HK-2 (cell line): Measurements from ENCODE around the gene MAP2K5.

Experiments
- DNase-seq: peaks from one replicate; pipeline ENCODE4 v3.0.0-alpha.2; 2018; ENCODE audit not compliant: unreplicated experiment

MAP2K5 gene

DNA sequence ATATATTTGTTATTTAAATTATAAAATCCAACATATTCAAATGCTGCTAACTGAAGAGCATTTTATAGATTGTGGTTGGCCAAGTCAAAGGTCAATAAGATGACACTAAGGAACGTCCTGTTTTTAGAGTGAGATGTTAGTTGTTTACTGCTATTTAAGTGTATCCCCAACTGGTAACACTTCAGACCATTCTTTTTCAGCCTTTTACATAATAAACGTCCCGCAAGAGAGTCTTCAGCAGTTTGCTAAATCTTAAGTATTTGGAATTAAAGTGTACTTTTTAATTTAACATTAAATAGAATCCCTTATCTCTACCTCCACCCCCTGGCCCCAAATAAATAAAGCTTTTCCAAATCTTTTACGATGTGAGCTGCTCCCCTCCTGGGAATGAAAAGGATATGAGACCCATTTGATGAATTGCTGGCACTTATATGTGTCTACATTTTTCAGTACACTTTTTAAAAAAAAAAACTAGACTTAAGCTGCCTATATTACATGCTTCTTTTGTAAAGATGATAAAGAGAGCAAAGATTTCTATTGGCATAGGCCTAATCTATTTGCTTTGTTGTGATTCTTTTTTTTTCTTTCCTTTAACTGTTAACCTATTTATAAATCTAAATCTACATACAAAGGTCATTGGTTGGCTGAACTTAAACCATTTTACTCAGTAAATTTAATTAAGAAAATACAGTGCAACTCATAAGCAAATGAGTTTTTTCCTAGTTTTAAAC is 181.0 kb downstream of the MAP2K5 start:
- no peak for DNase-seq

DNA sequence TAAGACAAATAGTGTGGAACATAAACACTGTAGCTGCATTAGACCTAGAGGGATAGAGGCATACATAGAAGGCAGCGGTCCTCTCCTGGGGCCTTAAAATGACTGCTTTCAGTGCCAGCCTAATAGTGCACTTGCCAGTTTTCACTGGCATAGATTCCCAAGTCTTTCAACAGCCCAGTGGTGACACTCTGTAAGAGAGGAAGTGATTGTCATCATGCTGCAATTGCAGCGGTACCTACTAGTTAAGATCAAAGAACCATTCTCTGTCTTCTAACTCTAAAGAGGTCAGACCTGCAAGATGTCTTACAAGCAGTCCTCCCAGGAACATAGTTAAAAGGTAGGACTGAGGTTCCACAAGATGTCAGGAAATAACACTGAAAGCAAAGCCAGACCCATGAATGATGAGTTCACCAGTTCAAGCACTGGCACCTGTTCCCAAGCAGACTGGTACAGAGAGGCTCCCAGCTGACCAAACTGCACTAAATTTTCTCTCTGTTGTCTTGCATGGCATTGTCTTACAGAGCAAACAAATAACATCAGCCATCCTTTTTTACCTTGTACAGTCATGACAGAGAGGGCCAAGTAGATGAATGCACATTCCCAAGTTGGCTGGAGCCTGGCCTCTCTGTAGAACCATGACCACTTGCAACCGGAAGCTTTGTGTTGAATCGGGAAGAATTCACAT is 182.3 kb downstream of the MAP2K5 start:
- DNase-seq: no peak

DNA sequence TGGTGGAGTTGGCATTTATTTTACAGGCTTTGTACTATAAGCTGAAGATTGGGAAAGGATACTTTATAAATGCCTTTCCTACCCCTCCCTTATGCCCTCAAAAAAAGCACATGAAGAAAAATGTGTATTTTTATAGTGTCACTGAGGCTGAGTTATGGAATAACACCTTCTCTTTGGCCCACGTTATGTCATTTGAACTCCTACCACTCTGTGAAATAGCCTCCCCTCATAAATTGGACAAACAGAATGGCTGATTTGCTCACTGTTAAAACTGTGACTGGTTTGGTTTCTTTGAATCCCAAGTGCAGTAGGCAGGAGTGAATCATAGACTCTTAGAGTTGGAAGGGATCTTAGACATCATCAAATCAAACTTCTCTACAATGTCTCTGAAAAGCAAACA is 187.6 kb downstream of the MAP2K5 start:
- DNase-seq: no peak

DNA sequence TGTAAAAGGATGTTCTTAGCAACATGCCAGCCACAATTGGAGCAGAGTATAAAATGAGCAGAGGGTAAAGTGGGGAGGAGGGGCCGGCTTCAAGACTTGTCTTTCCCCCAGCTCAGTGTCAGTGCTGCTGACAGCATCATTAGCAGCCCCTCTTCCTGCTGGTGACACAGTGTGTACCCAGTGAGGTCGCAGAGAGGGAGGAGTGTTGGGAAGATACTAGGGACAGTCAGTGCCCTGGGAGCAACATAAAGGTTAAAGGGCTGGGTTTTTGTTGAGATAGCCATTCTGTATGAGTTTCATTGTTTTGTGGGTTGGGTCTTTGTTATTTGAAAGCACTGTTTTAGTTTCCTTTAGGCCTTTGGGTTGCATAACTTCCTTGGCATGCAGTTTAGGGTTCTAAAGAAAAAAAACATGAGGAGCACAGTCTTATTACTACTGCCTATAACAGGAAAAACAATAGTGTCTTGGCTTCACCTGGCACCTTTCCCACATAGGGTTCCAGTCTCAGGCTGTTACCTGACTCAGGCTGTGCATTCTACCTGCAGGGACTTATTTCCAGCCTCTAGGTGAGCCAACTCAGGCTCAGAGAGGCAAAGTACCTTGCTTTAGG is 188.7 kb downstream of the MAP2K5 start:
- no peak for DNase-seq

DNA sequence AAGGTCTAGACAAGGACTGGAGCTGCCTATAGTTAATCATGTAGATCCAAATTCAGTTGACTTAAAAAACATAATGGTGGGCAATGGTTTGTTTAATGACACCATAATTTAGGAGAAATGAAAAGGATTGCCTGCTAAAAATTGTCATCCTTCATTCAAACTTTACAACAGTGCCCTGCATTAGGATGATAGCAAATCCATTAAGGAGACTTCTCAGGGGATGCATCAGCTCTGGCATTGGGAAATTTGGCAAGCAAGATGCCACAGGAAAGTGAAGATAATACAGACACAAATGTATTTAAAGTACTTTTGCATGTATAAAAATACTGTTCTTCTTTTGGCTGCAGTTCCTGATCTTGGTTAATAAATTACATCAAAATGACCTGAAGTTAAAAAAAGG is 189.7 kb downstream of the MAP2K5 start:
- DNase-seq: no peak

DNA sequence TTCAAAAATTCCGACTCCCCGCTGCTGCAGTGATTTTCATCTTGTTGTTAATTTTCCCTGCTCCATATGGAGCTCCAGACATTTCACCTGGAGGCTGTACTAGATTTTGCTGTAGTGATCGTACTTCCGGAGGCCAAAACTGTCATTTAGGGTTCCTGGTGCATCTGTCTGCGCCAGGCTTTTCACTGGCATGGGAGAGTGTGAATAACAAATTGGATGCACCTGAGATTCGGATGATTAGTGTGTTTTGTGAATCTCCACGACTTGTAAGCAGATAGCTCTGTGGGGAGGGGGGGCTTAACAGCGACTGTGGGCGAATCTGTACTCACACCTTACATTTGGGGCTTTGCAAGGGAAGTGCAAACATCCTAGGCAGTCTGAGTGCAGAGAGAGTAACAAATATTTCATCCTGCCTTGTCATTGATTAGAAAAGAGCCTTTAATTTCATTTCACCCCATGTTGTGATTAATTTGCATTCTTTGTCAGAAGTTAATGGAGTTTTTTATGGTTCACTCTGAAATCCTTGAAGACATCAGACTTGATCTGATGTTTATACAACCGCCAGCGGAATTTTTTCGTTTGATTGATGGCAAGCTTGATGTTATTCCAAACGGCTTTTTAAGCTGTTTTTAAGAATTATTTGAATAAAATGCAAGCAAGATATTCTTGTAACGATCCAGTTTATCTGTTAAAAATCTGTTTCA is 190.3 kb downstream of the MAP2K5 start:
- DNase-seq: no peak

DNA sequence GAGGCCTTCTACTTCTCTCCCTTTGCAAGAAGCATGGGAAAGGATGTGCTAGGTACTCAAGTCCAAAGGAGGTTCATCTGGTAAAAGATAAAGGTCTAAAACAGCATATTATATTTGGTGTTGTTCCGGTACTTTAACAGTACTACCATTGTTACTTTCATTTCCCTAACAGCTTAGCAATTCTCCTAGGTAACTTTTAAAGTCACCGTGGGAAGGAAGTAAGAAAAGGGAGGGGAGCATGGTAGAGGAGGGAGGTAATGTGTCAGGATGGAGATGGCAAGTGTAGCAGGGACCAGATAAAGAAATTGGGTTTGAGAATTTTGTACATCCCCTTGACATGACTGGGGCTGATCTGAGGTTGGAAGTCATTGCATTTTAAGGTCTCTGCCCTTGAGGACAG is 193.4 kb downstream of the MAP2K5 start:
- DNase-seq: no peak

DNA sequence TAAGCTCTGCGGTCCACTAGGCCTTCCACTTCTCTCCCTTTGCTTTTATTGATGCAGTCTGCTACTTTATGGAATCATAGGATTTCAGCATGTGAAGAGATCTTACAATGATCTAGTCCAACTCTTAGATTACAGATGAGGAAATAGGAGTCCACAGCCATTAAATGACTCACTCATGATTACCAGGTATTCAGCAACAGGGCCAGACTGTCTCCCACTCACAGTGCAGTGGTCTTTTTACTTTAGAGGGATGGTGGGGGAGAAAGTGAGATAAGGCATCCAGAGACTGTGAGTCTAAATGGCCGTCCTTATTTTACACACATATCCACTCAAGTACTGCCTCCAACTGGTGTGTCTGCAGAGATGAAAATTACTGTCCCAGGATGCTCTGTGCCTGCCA is 194.3 kb downstream of the MAP2K5 start:
- no peak for DNase-seq

DNA sequence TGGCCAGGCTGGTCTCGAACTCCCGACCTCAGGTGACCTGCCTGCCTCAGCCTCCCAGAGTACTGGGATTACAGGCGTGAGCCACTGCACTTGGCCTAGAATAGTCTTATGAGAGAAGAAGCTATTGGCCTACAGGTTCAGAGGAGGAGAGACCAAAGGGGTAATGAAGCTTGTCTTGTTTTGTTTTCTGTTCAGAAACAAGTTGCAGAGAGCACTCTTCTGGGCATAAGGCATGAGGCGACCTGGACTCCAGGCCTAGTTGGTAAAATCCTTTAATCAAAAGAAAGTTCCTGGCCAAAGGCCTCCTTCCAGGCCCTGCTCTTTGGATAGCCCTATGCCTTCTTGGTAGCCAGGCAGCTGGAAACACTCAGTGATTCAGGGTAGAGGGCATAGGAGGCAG is 195.6 kb downstream of the MAP2K5 start:
- DNase-seq: no peak

DNA sequence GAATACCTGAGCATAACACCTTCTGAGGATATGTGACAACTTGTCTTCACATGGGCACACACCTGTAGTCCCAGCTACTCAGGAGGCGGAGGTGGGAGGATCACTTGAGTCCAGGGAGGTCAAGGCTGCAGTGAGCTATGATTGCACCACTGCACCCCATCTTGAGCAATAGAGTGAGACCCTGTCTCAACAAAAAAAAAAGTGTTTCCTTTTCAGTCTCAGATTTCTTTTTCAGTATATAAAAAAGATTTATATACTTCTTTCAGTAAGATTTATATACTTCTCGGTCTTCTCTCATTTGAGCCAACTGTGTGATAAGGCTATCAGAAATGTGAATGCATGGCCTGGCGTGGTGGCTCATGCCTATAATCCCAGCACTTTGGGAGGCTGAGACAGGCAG is 197.9 kb downstream of the MAP2K5 start:
- no peak for DNase-seq

DNA sequence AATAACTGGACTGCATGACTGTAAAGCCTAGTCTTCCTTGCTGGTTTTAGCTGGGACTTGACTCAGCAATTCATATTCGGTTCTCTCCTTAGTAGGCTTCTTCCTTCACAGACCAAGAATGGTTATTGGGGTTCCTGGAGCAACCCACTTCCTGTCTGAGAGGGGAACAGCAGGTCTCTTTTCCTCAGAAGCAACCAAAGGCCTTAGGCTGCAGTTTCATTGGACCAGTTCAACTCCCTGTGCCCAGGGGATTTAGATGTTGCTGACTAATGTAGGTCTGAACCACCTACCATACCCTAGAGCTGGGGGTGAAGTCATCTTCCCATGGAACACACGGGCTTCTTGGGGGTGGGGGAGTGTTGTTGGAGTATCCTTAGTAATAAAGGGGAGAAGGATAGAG is 198.8 kb downstream of the MAP2K5 start:
- DNase-seq: no peak

DNA sequence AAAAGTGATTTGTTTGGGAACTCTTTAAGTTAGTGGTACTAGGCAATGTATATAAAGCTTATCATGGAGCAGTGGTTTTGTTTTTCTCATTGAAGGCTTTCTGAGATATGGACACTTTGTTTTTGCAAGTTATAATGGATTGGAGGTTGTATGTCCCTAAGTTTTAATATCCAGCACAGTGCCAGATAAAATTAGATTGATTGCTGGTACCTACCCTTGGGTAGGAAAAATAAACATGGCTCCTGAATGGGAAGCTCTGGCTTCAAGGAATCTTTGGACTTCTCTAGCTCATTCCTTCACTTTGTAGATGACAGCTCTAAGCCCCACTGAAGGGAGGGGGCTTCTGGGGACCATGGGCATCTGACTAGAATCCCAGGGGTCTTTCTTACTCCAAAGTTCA is 201.1 kb downstream of the MAP2K5 start:
- no peak for DNase-seq

DNA sequence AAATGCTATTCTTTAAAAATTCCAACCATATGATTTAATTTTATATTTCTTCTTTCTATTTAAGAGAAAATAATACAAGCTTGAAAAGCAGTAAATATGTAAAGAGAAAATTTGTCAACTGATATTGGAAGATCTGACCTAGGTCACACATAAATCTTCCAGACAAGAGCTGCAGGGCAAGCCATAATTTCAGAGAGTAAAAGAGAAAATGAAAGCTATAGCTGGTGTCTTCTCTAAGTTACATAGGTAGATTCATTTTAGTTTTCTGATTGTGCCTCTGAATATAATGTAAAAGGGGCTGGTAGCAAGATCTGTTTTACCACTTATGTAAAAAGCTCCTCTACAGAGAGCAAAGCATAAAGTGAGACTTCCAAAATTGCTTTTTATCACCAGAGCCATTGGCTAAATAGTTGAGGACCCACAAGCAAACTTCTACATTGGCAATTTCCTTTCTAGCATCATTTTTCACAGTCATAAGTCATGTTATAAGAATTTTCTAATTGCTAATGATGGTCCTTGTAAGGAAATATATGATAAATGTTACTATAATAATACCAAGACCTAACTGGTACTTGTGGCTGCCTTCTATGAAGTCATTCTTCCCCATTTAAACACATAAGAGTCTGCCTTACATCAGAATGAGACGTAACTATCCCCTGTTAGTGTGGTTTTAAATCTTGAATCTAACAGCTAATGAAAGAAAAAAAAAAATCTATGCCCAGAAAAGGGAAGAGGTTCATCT is 202.0 kb downstream of the MAP2K5 start:
- no peak for DNase-seq

DNA sequence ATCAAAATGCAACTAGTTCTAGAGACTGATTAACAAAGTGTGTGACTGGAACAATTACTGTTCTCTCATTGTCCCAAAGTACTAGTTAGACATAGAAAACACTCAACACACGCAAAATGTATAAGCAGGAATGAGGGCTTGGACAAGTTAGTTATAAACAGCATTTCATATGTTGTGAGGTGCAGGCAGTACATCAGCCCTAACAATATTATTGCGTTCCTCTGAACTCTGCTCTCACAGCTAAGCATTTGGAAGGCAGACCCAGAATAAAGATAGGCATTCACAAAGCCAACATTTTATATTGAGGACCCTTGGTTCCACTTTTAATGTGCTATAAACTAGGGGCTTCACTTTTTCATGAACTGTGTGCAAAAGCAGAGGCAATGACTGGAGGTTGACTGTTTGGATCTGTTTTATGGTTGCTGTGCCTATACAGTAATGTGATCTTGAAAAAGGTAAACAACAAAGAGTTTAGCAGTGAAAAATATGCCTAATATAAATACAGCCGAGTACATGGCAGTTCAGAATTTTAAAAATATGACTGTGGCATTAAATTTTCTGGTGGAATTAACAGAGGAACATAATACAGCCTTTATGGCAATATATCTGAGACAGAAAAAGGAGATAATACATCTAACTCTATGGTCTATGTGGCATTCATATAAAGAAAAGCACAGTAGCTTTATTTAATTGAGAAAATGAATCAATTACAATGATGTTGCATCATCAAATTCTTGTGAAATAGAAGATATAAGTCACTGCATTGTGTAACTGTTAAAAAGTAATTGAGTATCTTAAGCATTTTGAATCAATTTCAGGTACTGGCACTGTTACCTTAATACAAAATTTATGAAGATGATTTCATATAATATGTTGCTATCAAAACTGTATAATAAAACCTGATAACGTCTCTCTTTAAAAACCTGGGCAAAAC is 202.8 kb downstream of the MAP2K5 start:
- no peak for DNase-seq

DNA sequence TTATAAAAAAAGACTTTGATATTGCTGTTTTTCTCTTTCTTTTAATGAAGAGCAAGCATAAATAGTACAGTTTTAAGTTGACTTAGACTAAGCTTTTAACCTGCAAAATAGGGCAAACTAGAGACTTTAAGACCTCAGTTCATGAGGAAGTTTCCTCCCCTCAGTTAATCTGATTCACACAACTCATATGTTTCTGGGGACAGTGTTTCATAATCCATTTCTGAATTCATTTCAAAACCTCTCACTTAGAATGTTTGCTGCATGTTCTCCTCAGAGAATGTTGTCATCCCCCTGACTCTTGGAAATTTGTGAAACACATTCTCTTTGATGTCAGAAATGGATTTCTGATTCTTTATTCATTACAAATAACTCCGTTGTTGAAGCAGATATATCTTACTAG is 203.5 kb downstream of the MAP2K5 start:
- no peak for DNase-seq

DNA sequence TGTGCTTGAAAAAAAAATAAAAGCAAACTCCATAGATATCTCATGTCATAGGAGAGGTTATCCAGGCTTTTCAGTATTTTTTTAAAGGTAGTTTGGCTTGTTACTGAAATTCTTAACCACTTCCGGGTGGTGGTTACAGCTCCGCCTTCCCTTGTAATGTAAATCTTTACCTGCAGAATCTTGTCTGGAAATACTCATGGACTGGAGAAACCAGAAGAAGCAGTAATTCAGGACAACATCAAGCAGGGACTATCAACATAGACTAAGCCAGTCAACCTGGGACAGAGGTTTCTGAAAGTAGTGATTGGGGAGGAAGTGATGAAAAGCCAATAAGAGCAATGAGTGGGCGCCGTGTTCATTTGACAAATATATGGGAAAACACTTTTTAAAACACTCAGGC is 203.9 kb downstream of the MAP2K5 start:
- no peak for DNase-seq

DNA sequence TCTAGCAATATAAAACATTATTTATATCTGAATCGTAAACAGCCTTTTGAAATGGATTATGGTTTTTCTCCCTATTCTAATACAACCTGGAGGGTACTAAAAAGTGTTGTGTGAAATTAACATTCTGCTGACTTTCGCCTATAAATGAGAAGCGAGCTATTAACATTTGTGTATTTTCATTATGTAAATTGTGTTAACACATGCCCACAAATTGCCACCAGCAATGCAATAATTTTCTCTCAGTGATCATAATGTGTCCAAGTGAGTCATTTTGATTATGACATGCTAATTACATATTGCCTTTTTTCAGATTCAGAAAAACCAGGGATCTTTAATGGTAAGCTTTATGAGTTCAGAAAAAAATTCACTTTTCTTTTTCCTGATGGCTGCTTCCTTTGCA is 205.4 kb downstream of the MAP2K5 start:
- DNase-seq: no peak

DNA sequence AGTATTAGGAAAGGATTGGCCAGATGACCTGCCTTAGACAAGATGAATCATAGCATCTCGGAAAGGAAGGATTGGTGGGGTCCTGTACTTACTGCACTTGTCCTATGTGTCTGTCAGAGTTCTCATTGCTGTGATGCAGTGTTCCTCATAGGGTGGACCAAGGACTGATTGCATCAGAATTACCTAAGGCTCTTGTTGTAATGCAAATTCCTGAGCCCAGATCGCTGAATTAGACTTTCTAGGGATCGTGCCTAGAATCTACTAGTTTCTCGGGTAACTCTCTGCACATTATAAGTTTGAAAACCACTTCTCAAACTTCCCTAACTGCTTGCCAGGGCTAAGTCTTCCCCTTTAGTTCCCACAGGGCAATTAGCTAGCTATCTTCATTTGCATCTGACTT is 207.9 kb downstream of the MAP2K5 start:
- no peak for DNase-seq

DNA sequence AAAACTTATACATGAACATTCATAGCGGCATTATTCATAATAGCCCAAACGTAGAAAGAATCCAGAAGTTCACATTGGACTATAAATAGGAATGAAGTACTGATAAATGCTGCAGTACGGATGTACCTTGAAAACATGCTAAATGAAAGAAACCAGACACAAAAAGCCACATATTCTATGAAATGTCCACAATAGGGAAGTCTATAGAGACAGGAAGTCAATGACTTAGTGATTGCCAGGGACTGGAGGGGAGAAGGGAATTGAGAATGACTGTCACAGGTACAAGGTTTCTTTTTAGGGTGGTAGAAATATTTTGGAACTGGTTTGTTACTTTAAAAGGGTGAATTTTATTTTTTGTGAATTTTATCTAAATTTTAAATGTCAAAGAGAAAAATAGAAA is 211.4 kb downstream of the MAP2K5 start:
- no peak for DNase-seq

DNA sequence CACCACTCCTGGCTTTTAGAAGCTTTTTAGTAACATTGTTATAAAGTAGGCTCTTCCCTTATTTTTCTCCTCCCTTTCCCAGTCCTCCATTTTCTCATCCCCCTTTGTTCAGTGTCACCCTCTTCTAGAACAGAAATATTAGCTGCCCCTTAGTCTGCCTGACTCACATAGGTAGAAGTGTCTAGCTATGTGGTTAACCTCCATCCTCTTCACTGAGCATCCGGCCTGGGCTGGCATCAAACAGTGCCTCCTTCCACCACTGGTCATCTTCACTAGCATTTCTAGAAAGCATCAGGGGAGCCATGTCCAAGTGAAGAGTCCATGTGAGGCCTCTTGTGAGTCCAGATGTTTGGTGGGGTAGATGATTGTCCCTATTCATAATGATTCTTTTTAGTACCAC is 212.8 kb downstream of the MAP2K5 start:
- no peak for DNase-seq

DNA sequence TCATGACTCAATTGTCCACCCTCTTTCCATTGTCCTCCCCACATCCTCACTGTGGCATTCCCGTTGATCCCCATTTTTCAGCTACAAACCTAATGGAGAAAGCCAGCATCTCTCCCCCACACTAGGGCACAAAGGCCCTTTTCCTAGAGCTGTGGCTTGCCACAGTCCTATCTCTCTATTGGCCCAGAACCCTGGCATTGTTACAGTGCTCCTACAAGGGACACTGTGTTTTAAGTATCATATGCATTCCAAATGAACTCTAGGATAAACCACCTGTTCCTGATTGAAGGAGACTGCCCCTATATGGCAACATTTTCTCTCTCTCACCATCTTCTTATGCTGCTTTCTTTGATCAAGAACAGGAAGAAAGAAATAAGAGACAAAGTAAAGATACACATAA is 213.4 kb downstream of the MAP2K5 start:
- no peak for DNase-seq
